GM12878 (cell line): ENCODE data around the gene PDGFC. TPM values are rescaled to one million over a fixed set of nuclear protein-coding genes. Genes with fewer than 3 reads are reported as not detected.

Experiments
- ATF7 ChIP-seq: fragments of 450-650 bp; IDR thresholded peaks from 2 replicates; pipeline ENCODE4 v1.6.1; 2016; ENCODE audit warnings: low read depth, mild to moderate bottlenecking
- BACH1 ChIP-seq: fragments of 450-650 bp; IDR thresholded peaks from 2 replicates; pipeline ENCODE4 v1.6.1; 2017; ENCODE audit warnings: mild to moderate bottlenecking, borderline replicate concordance
- CBX5 ChIP-seq: sonication (generic); IDR thresholded peaks from 2 replicates; pipeline ENCODE4 v1.6.1; 2016; ENCODE audit warnings: low read depth, moderate library complexity, mild to moderate bottlenecking, inconsistent platforms
- CEBPB ChIP-seq, 2 experiments: fragments of 150-350 bp in 1 of 2; IDR thresholded peaks; 2 replicates each; pipeline ENCODE4 v1.6.1; 2012 to 2014; ENCODE audit warnings: low read depth in 2 of 2, low read length in 2 of 2, borderline replicate concordance in 1 of 2, inconsistent platforms in 1 of 2
- CREM ChIP-seq: IDR thresholded peaks from 2 replicates; pipeline ENCODE4 v1.6.1; 2014; ENCODE audit warnings: antibody characterized with exemption, low read depth
- EZH2 ChIP-seq: IDR thresholded peaks from 2 replicates; pipeline ENCODE4 v1.6.1; 2012; ENCODE audit warnings: low read depth, mild to moderate bottlenecking, control low read depth, inconsistent platforms, low read length, borderline replicate concordance; ENCODE audit not compliant: control insufficient read depth
- FOXK2 ChIP-seq: fragments of 450-650 bp; IDR thresholded peaks from 2 replicates; pipeline ENCODE4 v1.6.1; 2017; ENCODE audit warnings: mild to moderate bottlenecking, moderate library complexity
- IKZF2 ChIP-seq, 2 experiments: fragments of 450-650 bp; IDR thresholded peaks; 2 replicates each; pipeline ENCODE4 v1.6.1; 2017; ENCODE audit warnings: mild to moderate bottlenecking in 2 of 2, moderate library complexity in 2 of 2
- MEF2A ChIP-seq: IDR thresholded peaks from 2 replicates; pipeline ENCODE4 v1.6.1; 2011; ENCODE audit warnings: low read depth, mild to moderate bottlenecking, low read length, moderate library complexity; ENCODE audit not compliant: insufficient read depth
- MTA2 ChIP-seq: fragments of 450-650 bp; IDR thresholded peaks from 2 replicates; pipeline ENCODE4 v1.6.1; 2016; ENCODE audit warnings: low read depth, mild to moderate bottlenecking, moderate library complexity
- NFIC ChIP-seq: IDR thresholded peaks from 2 replicates; pipeline ENCODE4 v1.6.1; 2012; ENCODE audit warnings: low read depth, mild to moderate bottlenecking, inconsistent platforms, low read length, moderate library complexity
- PRDM15 ChIP-seq: fragments of 450-650 bp; formaldehyde crosslinking; IDR thresholded peaks from 2 replicates; pipeline ENCODE4 v1.4.0; 2020; ENCODE audit warnings: mild to moderate bottlenecking, moderate library complexity
- RCOR1 ChIP-seq: conservative IDR thresholded peaks from 2 replicates; pipeline ENCODE4 v1.6.1; 2012; ENCODE audit warnings: low read depth, low read length, improper control_type of control experiment
- RELA ChIP-seq: fragments of 450-650 bp; IDR thresholded peaks from 2 replicates; pipeline ENCODE4 v1.8.0; 2014; ENCODE audit warnings: borderline replicate concordance; ENCODE audit not compliant: partially characterized antibody
- RUNX3 ChIP-seq: IDR thresholded peaks from 2 replicates; pipeline ENCODE4 v1.6.1; 2012; ENCODE audit warnings: low read length, inconsistent platforms
- SIN3A ChIP-seq: IDR thresholded peaks from 2 replicates; pipeline ENCODE4 v1.6.1; 2012; ENCODE audit warnings: low read depth, low read length, improper control_type of control experiment
- SMARCA5 ChIP-seq: fragments of 450-650 bp; IDR thresholded peaks from 2 replicates; pipeline ENCODE4 v1.6.1; 2017; ENCODE audit warnings: mild to moderate bottlenecking
- SPI1 ChIP-seq: IDR thresholded peaks from 2 replicates; pipeline ENCODE4 v1.6.1; 2011; ENCODE audit warnings: low read depth, mild to moderate bottlenecking, low read length, moderate library complexity, borderline replicate concordance; ENCODE audit not compliant: insufficient read depth
- SUZ12 ChIP-seq: fragments of 200-600 bp; sonication (generic); IDR thresholded peaks from one replicate; pipeline ENCODE4 v1.6.1; 2018; ENCODE audit warnings: antibody characterized with exemption, mild to moderate bottlenecking; ENCODE audit not compliant: unreplicated experiment
- WRNIP1 ChIP-seq: IDR thresholded peaks from 2 replicates; pipeline ENCODE4 v1.6.1; 2011; ENCODE audit warnings: low read depth, low read length, improper control_type of control experiment, borderline replicate concordance
- ZBED1 ChIP-seq: IDR thresholded peaks from 2 replicates; pipeline ENCODE4 v1.6.1; 2016; ENCODE audit warnings: borderline replicate concordance
- ZNF217 ChIP-seq: fragments of 450-650 bp; IDR thresholded peaks from 2 replicates; pipeline ENCODE4 v1.6.1; 2017; ENCODE audit warnings: antibody characterized with exemption, mild to moderate bottlenecking
- ZNF384 ChIP-seq: IDR thresholded peaks from 2 replicates; pipeline ENCODE4 v1.6.1; 2012; ENCODE audit warnings: low read depth, mild to moderate bottlenecking, low read length, improper control_type of control experiment, borderline replicate concordance
- polyA plus RNA-seq, 11 experiments: library from polyadenylated mRNA; depleted of rRNA in 4 of 11; unstranded in 6 of 11; stranded (reverse) in 5 of 11; fragments of >200 nt; fragmentation: Nextera tagmentation in 4 of 11; fragmentation: Illumina TruSeq in 1 of 11; extraction: Ambion mirVana in 4 of 11; extraction: Trizol in 1 of 11; gene quantifications; 1 replicate in 1 of 11; 2 replicates in 10 of 11; pipeline versions ENCODE4 v1.2.1 to v1.2.3, GENCODE V29; 2011 to 2016; ENCODE audit warnings: inconsistent platforms in 2 of 11, missing spikeins in 2 of 11, low read depth in 1 of 11
- total RNA-seq, 4 experiments: library from RNA; depleted of rRNA in 3 of 4; stranded (reverse); fragments of >200 nt in 3 of 4; fragmentation: Illumina TruSeq in 1 of 4; extraction: Trizol in 1 of 4; gene quantifications; 2 replicates each; pipeline versions ENCODE4 v1.2.1 to v1.2.3, GENCODE V29; 2013 to 2021
- TF ChIP-seq, protein P1 (sequence below): fragments of 150-350 bp; IDR thresholded peaks from 2 replicates; pipeline ENCODE4 v1.6.1; 2016; ENCODE audit warnings: low read depth, low read length

Gene PDGFC
- total and polyA plus RNA-seq, 10 of the 15 experiments (the other 5 are each of a cell fraction or from before 2014, with no cell fraction given): 0.02 to 0.18 TPM; not detected in 8

- no peak for TF ChIP-seq ZNF384
- TF ChIP-seq, protein P1, sequence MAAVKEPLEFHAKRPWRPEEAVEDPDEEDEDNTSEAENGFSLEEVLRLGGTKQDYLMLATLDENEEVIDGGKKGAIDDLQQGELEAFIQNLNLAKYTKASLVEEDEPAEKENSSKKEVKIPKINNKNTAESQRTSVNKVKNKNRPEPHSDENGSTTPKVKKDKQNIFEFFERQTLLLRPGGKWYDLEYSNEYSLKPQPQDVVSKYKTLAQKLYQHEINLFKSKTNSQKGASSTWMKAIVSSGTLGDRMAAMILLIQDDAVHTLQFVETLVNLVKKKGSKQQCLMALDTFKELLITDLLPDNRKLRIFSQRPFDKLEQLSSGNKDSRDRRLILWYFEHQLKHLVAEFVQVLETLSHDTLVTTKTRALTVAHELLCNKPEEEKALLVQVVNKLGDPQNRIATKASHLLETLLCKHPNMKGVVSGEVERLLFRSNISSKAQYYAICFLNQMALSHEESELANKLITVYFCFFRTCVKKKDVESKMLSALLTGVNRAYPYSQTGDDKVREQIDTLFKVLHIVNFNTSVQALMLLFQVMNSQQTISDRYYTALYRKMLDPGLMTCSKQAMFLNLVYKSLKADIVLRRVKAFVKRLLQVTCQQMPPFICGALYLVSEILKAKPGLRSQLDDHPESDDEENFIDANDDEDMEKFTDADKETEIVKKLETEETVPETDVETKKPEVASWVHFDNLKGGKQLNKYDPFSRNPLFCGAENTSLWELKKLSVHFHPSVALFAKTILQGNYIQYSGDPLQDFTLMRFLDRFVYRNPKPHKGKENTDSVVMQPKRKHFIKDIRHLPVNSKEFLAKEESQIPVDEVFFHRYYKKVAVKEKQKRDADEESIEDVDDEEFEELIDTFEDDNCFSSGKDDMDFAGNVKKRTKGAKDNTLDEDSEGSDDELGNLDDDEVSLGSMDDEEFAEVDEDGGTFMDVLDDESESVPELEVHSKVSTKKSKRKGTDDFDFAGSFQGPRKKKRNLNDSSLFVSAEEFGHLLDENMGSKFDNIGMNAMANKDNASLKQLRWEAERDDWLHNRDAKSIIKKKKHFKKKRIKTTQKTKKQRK: no peak
- TF ChIP-seq SPI1: no peak
- peak; percentile 53; the same call in 1 of the 2 replicates for TF ChIP-seq MTA2
- no peak for TF ChIP-seq CREM
- TF ChIP-seq WRNIP1: no peak
- peak; percentile 5; the same call in 1 of the 2 replicates for TF ChIP-seq RUNX3
- no peak for TF ChIP-seq CEBPB (IDR thresholded peaks at IDR 0.05; ENCODE audit: borderline replicate concordance in 1 of 2, low read depth in 2 of 2, low read length in 2 of 2)
- TF ChIP-seq CBX5: no peak
- no peak for TF ChIP-seq SMARCA5
- TF ChIP-seq EZH2: no peak
- TF ChIP-seq RELA: no peak
- TF ChIP-seq RCOR1: no peak
- no peak for TF ChIP-seq ZBED1
- TF ChIP-seq MEF2A: no peak
- no peak for TF ChIP-seq BACH1
- no peak for TF ChIP-seq PRDM15 (CRISPR knock-in tag)
- no peak for TF ChIP-seq ATF7
- TF ChIP-seq SUZ12: no peak
- no peak for TF ChIP-seq FOXK2
- TF ChIP-seq SIN3A: no peak
- TF ChIP-seq ZNF217: no peak
- TF ChIP-seq NFIC: no peak
- TF ChIP-seq IKZF2 (IDR thresholded peaks at IDR 0.05): peak in 1 of 2 experiments; percentile 57; a peak in 1 of 4 replicates
Measured at GRCh38 chr4:156799121-156799589, 172.4 kb downstream of the PDGFC start (continued).
